GM19455 (cell line): ENCODE measurements around the gene SRPK1.
A peak's percentile ranks its signal among the peaks of the same experiment; 100 is the strongest.
"Not testable (repeated sequence)": the region's sequence is repeated elsewhere in the genome, so short reads cannot be mapped to it uniquely, and the experiment has no call there.

ENCODE experiments used
- ATAC-seq: cut with Tn5 transposase; IDR thresholded peaks from one replicate; pipeline ENCODE4 v1.9.1; 2021; ENCODE audit not compliant: unreplicated experiment

The SRPK1 gene

GRCh38 chr6:35931873-35932272 lies 11.0 kb upstream of the SRPK1 start:
- ATAC-seq, result not testable (repeated sequence)

- ATAC-seq, result no peak
These were observed 10.2 kb upstream of the SRPK1 start for GRCh38 chr6:35931120-35931561.

GRCh38 chr6:35929601-35930000 lies 8.7 kb upstream of the SRPK1 start:
- ATAC-seq, result no peak

GRCh38 chr6:35926509-35927215 lies 5.8 kb upstream of the SRPK1 start:
- ATAC-seq, result no peak

- ATAC-seq, result no peak
These were observed 5.1 kb upstream of the SRPK1 start for GRCh38 chr6:35925961-35926360.

- no peak for ATAC-seq
These were observed 3.2 kb upstream of the SRPK1 start for GRCh38 chr6:35924146-35924545.

GRCh38 chr6:35922139-35922554 lies 1.2 kb upstream of the SRPK1 start:
- no peak for ATAC-seq

GRCh38 chr6:35919827-35920751 lies 809 bp downstream of the SRPK1 start:
- ATAC-seq, result peak; percentile 10

GRCh38 chr6:35919085-35919826 lies 1.6 kb downstream of the SRPK1 start:
- ATAC-seq, result no peak

GRCh38 chr6:35916893-35917292 lies 4.0 kb downstream of the SRPK1 start:
- not testable (repeated sequence) for ATAC-seq

- no peak for ATAC-seq
These were observed 4.8 kb downstream of the SRPK1 start for GRCh38 chr6:35916056-35916455.

- no peak for ATAC-seq
These were observed 6.4 kb downstream of the SRPK1 start for GRCh38 chr6:35914536-35914935.

- ATAC-seq, result no peak
These were observed 8.8 kb downstream of the SRPK1 start for GRCh38 chr6:35911871-35912653.

GRCh38 chr6:35909571-35909970 lies 11.3 kb downstream of the SRPK1 start:
- ATAC-seq, result not testable (repeated sequence)

GRCh38 chr6:35908753-35909401 lies 12.0 kb downstream of the SRPK1 start:
- ATAC-seq, result not testable (repeated sequence)

GRCh38 chr6:35907750-35908149 lies 13.1 kb downstream of the SRPK1 start:
- ATAC-seq, result no peak

GRCh38 chr6:35906499-35906846 lies 14.4 kb downstream of the SRPK1 start:
- ATAC-seq, result no peak

- no peak for ATAC-seq
These were observed 14.9 kb downstream of the SRPK1 start for GRCh38 chr6:35905841-35906498.

GRCh38 chr6:35905141-35905785 lies 15.6 kb downstream of the SRPK1 start:
- no peak for ATAC-seq
